GM18517 (cell line): ENCODE measurements around the gene ARPP21.

Experiments used
- ATAC-seq: cut with Tn5 transposase; IDR thresholded peaks from one replicate; pipeline ENCODE4 v1.9.1; 2021; ENCODE audit warnings: mild to moderate bottlenecking, moderate library complexity; ENCODE audit not compliant: unreplicated experiment

The ARPP21 gene

GRCh38 chr3:35733341-35733740 lies 94.0 kb downstream of the ARPP21 start:
- no peak for ATAC-seq

GRCh38 chr3:35733864-35734263 lies 94.5 kb downstream of the ARPP21 start:
- ATAC-seq, result no peak

GRCh38 chr3:35737080-35737479 lies 97.8 kb downstream of the ARPP21 start:
- ATAC-seq, result no peak

- ATAC-seq, result no peak
Measured at GRCh38 chr3:35737527-35737926, 98.2 kb downstream of the ARPP21 start.

- ATAC-seq, result no peak
Measured at GRCh38 chr3:35737934-35738706, 98.8 kb downstream of the ARPP21 start.

- no peak for ATAC-seq
Measured at GRCh38 chr3:35739181-35739809, 100.0 kb downstream of the ARPP21 start.

- no peak for ATAC-seq
Measured at GRCh38 chr3:35739964-35740527, 100.7 kb downstream of the ARPP21 start.

- no peak for ATAC-seq
Measured at GRCh38 chr3:35743218-35743617, 103.9 kb downstream of the ARPP21 start.

GRCh38 chr3:35744419-35744818 lies 105.1 kb downstream of the ARPP21 start:
- no peak for ATAC-seq

- no peak for ATAC-seq
Measured at GRCh38 chr3:35745351-35745750, 106.0 kb downstream of the ARPP21 start.

GRCh38 chr3:35745802-35746484 lies 106.6 kb downstream of the ARPP21 start:
- ATAC-seq, result no peak

GRCh38 chr3:35746492-35746891 lies 107.2 kb downstream of the ARPP21 start:
- no peak for ATAC-seq

GRCh38 chr3:35748144-35748543 lies 108.8 kb downstream of the ARPP21 start:
- ATAC-seq, result no peak

GRCh38 chr3:35751207-35751606 lies 111.9 kb downstream of the ARPP21 start:
- ATAC-seq, result no peak

- no peak for ATAC-seq
Measured at GRCh38 chr3:35757991-35758757, 118.8 kb downstream of the ARPP21 start.

- no peak for ATAC-seq
Measured at GRCh38 chr3:35760146-35760545, 120.8 kb downstream of the ARPP21 start.

- ATAC-seq, result no peak
Measured at GRCh38 chr3:35761311-35761710, 122.0 kb downstream of the ARPP21 start.

GRCh38 chr3:35772381-35773015 lies 133.2 kb downstream of the ARPP21 start:
- ATAC-seq, result no peak

GRCh38 chr3:35773417-35773816 lies 134.1 kb downstream of the ARPP21 start:
- no peak for ATAC-seq

GRCh38 chr3:35776346-35776745 lies 137.0 kb downstream of the ARPP21 start:
- no peak for ATAC-seq
